Pancreas (tissue), 10 donors: Measurements from ENCODE around the gene KCNK2. TPM values are rescaled to one million over a fixed set of nuclear protein-coding genes. Genes with fewer than 3 reads are reported as not detected.

Source experiments
- ATAC-seq, 4 donors: fragments of 200-7000 bp; cut with Tn5 transposase; one replicate each; pipeline versions ENCODE4 v1.8.0 to v1.9.1; 2020; ENCODE audit warnings: mild to moderate bottlenecking in 4 of 4, moderate library complexity in 4 of 4
- DNase-seq, 6 donors: peaks; one replicate each; pipeline ENCODE4 v3.0.0-alpha.2; 2020
- FAIRE-seq: peaks from 2 replicates; lab custom pipeline; 2012; peaks lifted over from hg19 to GRCh38; lab: Jason Lieb, UNC
- H3K27ac ChIP-seq, 4 donors: fragments of 200-600 bp; sonication (generic); 1 replicate in 3 of 4; 2 replicates in 1 of 4; pipeline versions ENCODE4 v1.5.0 to v1.8.0; 2020
- H3K27me3 ChIP-seq, 4 donors: fragments of 200-600 bp; one replicate each; pipeline ENCODE4 v1.8.0; 2021
- H3K36me3 ChIP-seq, 3 donors: fragments of 200-600 bp; sonication (generic) in 1 of 3; one replicate each; pipeline versions ENCODE4 v1.5.0 to v1.8.0; 2020 to 2021
- H3K4me1 ChIP-seq, 3 donors: fragments of 200-600 bp; one replicate each; pipeline ENCODE4 v1.8.0; 2021
- H3K4me3 ChIP-seq, 4 donors: fragments of 200-600 bp; sonication (generic) in 2 of 4; one replicate each; pipeline versions ENCODE4 v1.5.0 to v1.8.0; 2020 to 2021
- H3K9me3 ChIP-seq, 4 donors: fragments of 200-600 bp; one replicate each; pipeline ENCODE4 v1.8.0; 2021
- CTCF ChIP-seq, 4 donors: fragments of 200-600 bp; sonication (generic) in 3 of 4; IDR thresholded peaks; one replicate each; pipeline versions ENCODE4 v1.5.0 to v1.8.0; 2021; ENCODE audit warnings: antibody characterized with exemption in 4 of 4
- WGBS, 2 donors: extraction: QIAGEN DNeasy Blood & Tissue Kit; methylation state at CpG; one replicate each; pipeline ENCODE4 v1.1.7; 2013; 5-methylcytosine and 5-hydroxymethylcytosine counted together
- intact Hi-C, 3 donors: fragments of 100-400 bp; cut with DNase I; formaldehyde crosslinking; loops; one replicate each; pipeline versions ENCODE4 v1.11.1 to v1.14.2; 2022
- polyA plus RNA-seq, 2 donors: library from polyadenylated mRNA; stranded (reverse); fragments of 200-250 nt; gene quantifications; one replicate each; pipeline ENCODE4 v1.2.3, GENCODE V29; 2013
- total RNA-seq, 6 donors: library from RNA; stranded (reverse); fragmentation: NEBNext Ultra II Directional in 4 of 6; extraction: Animal tissue kit (Norgen Biotek cat#: 25700) in 4 of 6; gene quantifications; one replicate each; pipeline versions ENCODE4 v1.2.1 to v1.2.4, GENCODE V29; 2021 to 2023
- donor health status: healthy with polysubstance abuse.
- donor health status: DM: no; HTN: no; CAD: no; lungs with moderate emphysema.
- donor health status: DM: no; HTN: no; CAD: no.
- donor health status: control.
- donor health status: control.
- donor health status: Bipolar disorder and iron deficiency.
- donor health status: DM: yes; HTN: yes; CAD: no.
- donor health status: DM: no; HTN: no; CAD: no.
- donor health status: DM: no; HTN: no; CAD: no.
- donor health status: DM: yes; HTN: yes; CAD: no.

Gene KCNK2
- total and polyA plus RNA-seq, 8 donors: 0.12 to 2.4 (median 0.57) TPM

- H3K36me3 ChIP-seq: no peaks in the 10 kb centered on the region
- intact Hi-C loops: no loop called here
- FAIRE-seq: no peak
- no peak overlapping the region for H3K4me3 ChIP-seq
- no peak for TF ChIP-seq CTCF (IDR thresholded peaks at IDR 0.05)
- no peak for DNase-seq
- H3K27ac ChIP-seq: no peak overlapping the region
- no peaks in the 10 kb centered on the region for H3K4me1 ChIP-seq
- ATAC-seq: no peak
- H3K27me3 ChIP-seq: peaks cover 0 to 13% (median 0%) of the 10 kb centered on the region in 4 donors
- 63 to 74% methylated on average over 2 of the region's 2 CpGs for WGBS, 2 donors
- no peaks in the 10 kb centered on the region for H3K9me3 ChIP-seq
Measured at GRCh38 chr1:215087603-215088002, 5.1 kb downstream of the KCNK2 start.

DNA sequence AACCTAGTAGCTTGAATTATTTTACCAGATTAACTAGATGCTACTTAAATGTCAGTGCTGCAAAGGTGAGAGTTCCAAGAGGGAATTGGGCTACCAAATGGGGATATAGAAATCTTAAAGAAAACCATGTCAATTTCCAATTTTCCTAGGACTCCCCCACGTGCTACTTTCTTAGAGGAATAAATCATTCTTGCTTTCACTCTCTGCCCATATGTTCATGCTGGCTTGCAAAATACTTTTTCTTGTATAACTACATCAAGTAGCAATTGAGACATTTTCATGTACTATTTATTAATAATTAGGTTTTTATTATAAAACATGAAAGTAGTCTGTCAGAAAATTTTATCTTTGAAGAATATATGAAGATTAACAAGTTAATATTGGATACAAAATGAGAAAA is 11.8 kb downstream of the KCNK2 start:
- no peak for DNase-seq
- H3K4me1 ChIP-seq: no peaks in the 10 kb centered on the region
- no peaks in the 10 kb centered on the region for H3K9me3 ChIP-seq
- intact Hi-C loops: no loop called here
- peak; percentile 56 for FAIRE-seq
- 14 to 17% methylated on average over 1 of the region's 1 CpG for WGBS, 2 donors
- ATAC-seq: no peak
- peaks cover 0 to 8% (median 0%) of the 10 kb centered on the region in 4 donors for H3K27me3 ChIP-seq
- TF ChIP-seq CTCF (IDR thresholded peaks at IDR 0.05): no peak
- no peaks in the 10 kb centered on the region for H3K36me3 ChIP-seq
- no peak overlapping the region for H3K4me3 ChIP-seq
- no peak overlapping the region for H3K27ac ChIP-seq

- 54 to 62% methylated on average over 5 of the region's 5 CpGs for WGBS, 2 donors
Measured at GRCh38 chr1:215095524-215095923, 13.0 kb downstream of the KCNK2 start.

DNA sequence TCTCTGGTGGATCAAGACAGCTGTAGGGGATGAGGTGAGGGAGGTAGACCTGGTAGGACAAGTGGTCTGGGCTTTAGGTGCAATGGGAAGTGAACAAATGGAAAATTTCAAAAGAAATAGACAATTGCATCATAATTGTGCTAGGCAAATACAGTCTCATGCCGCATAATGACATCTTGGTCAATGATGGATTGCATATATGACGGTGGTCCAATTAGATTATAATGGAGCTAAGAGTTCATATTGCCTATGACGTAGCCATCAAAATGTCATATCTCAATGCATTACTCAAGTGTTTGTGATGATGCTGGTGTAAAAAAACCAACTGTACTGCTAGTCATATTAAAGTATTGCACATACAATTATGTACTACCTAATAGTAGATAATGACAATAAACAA is 19.0 kb downstream of the KCNK2 start:
- Histone ChIP-seq H3K9me3 (no peaks in the 10 kb centered on the region), H3K36me3 (no peaks in the 10 kb centered on the region), H3K4me1 (no peaks in the 10 kb centered on the region), H3K27me3 (no peaks in the 10 kb centered on the region), H3K27ac (no peak overlapping the region), H3K4me3 (no peak overlapping the region)
- ATAC-seq (no peak), DNase-seq (no peak), FAIRE-seq (no peak)
- intact Hi-C loops: no loop called here
- 55 to 60% methylated on average over 3 of the region's 3 CpGs for WGBS, 2 donors
- no peak for TF ChIP-seq CTCF (IDR thresholded peaks at IDR 0.05)

More at GRCh38 chr1:215095524-215095923, 13.0 kb downstream of the KCNK2 start:
- Histone ChIP-seq H3K27ac (no peak overlapping the region), H3K36me3 (no peaks in the 10 kb centered on the region), H3K9me3 (no peaks in the 10 kb centered on the region), H3K4me1 (no peaks in the 10 kb centered on the region), H3K27me3 (no peaks in the 10 kb centered on the region), H3K4me3 (no peak overlapping the region)
- intact Hi-C loops: no loop called here
- no peak for TF ChIP-seq CTCF (IDR thresholded peaks at IDR 0.05)
- no peak for ATAC-seq
- FAIRE-seq: no peak
- DNase-seq: no peak

DNA sequence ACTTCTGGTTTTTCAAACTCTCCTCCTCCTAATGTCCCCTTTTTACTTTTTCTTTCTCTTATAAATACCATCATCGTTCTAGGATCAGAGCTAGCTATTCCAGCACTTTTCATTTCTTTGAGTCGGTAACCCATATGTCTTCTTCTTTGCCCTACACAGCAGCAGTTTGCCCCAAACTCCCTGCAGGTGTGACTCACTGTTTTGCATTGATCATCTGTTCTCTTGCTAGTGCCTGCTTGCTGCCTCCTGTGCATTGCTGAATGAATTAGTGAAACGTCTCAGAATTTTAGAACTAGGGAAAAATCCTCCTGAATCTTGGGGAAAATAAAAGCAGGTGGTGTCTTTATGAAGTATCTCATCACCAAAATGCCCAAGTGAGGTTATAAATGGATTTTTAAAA is 21.7 kb downstream of the KCNK2 start:
- no peak for ATAC-seq
- H3K4me3 ChIP-seq: no peak overlapping the region
- no peaks in the 10 kb centered on the region for H3K9me3 ChIP-seq
- H3K36me3 ChIP-seq: no peaks in the 10 kb centered on the region
- no peak for DNase-seq
- FAIRE-seq: no peak
- no peaks in the 10 kb centered on the region for H3K4me1 ChIP-seq
- 29 to 34% methylated on average over 3 of the region's 3 CpGs for WGBS, 2 donors
- no peaks in the 10 kb centered on the region for H3K27me3 ChIP-seq
- TF ChIP-seq CTCF (IDR thresholded peaks at IDR 0.05): no peak
- intact Hi-C loops: no loop called here
- no peak overlapping the region for H3K27ac ChIP-seq
